Epithelial cell of proximal tubule (primary cell): Measurements from ENCODE around the gene UIMC1. TPM values are rescaled to one million over a fixed set of nuclear protein-coding genes. Genes with fewer than 3 reads are reported as not detected.
"Not testable (repeated sequence)": the region's sequence is repeated elsewhere in the genome, so short reads cannot be mapped to it uniquely, and the experiment has no call there.

Experiments
- DNase-seq: peaks from one replicate; pipeline ENCODE4 v3.0.0-alpha.2; 2011; ENCODE audit warnings: low read depth
- H3K4me3 ChIP-seq: 2 replicates; pipeline ENCODE4 v1.5.1; 2011; ENCODE audit warnings: low read depth, mild to moderate bottlenecking, low read length
- CTCF ChIP-seq: conservative IDR thresholded peaks from 2 replicates; pipeline ENCODE4 v1.5.1; 2012; ENCODE audit warnings: low read depth, mild to moderate bottlenecking, low read length
- total RNA-seq: library from RNA; depleted of rRNA; stranded (reverse); fragments of >200 nt; gene quantifications from 2 replicates; pipeline ENCODE4 v1.2.3, GENCODE V29; 2015

UIMC1 gene
- total RNA-seq, 1 donor from 2014 or later, result 15.6 TPM

- H3K4me3 ChIP-seq, result no peak overlapping the region
- no peak for DNase-seq
- TF ChIP-seq CTCF, result no peak
Measured at GRCh38 chr5:176986280-176986679, 20.3 kb downstream of the UIMC1 start.

- H3K4me3 ChIP-seq, result no peak overlapping the region
- no peak for TF ChIP-seq CTCF
- DNase-seq, result no peak
Measured at GRCh38 chr5:176985516-176985915, 21.1 kb downstream of the UIMC1 start.

GRCh38 chr5:176984176-176984575 lies 22.4 kb downstream of the UIMC1 start:
- not testable (repeated sequence) for DNase-seq, H3K4me3 ChIP-seq

GRCh38 chr5:176983593-176983992 lies 23.0 kb downstream of the UIMC1 start:
- not testable (repeated sequence) for DNase-seq, H3K4me3 ChIP-seq

GRCh38 chr5:176983112-176983511 lies 23.5 kb downstream of the UIMC1 start:
- DNase-seq, H3K4me3 ChIP-seq: not testable (repeated sequence)

- no peak for TF ChIP-seq CTCF
- no peak overlapping the region for H3K4me3 ChIP-seq
- DNase-seq, result no peak
Measured at GRCh38 chr5:176980818-176981217, 25.8 kb downstream of the UIMC1 start.

- TF ChIP-seq CTCF, result no peak
- no peak overlapping the region for H3K4me3 ChIP-seq
- no peak for DNase-seq
Measured at GRCh38 chr5:176979669-176980068, 26.9 kb downstream of the UIMC1 start.

GRCh38 chr5:176965633-176966032 lies 40.9 kb downstream of the UIMC1 start:
- H3K4me3 ChIP-seq, result no peak overlapping the region
- TF ChIP-seq CTCF, result no peak
- no peak for DNase-seq

GRCh38 chr5:176959051-176959450 lies 47.5 kb downstream of the UIMC1 start:
- TF ChIP-seq CTCF, result peak; percentile 49
- peak; percentile 7 for DNase-seq
- H3K4me3 ChIP-seq, result no peak overlapping the region
